GM19463 (cell line): Measurements from ENCODE around the gene DCAF8L2.
A peak's percentile ranks its signal among the peaks of the same experiment; 100 is the strongest.
"Not testable (repeated sequence)": the region's sequence is repeated elsewhere in the genome, so short reads cannot be mapped to it uniquely, and the experiment has no call there.

Source experiments
- ATAC-seq: cut with Tn5 transposase; IDR thresholded peaks from one replicate; pipeline ENCODE4 v1.9.1; 2021; ENCODE audit warnings: mild to moderate bottlenecking, moderate library complexity; ENCODE audit not compliant: unreplicated experiment

The DCAF8L2 gene

GRCh38 chrX:27675493-27675892, 85.3 kb downstream of the DCAF8L2 start:
- ATAC-seq = no peak

DNA sequence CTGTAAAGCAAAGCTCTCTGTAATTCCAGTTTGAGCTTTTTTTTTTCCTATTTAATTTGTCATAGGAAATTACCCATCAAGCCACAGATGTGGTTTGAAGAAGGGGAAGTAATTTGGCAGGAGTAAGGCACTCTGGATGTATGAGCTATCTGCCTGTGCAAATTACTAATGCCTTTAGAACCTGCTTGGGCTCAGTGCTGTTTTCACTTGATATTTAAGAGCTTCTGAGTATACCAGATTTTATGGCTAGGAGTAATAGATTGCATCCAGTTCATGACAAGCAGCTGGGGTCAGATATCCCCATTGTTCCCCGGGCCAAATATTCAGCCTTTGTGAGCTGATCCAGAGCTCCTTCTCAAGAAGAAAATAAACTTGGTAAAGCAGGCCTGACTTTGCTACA, 89.1 kb downstream of the DCAF8L2 start:
- no peak for ATAC-seq

DNA sequence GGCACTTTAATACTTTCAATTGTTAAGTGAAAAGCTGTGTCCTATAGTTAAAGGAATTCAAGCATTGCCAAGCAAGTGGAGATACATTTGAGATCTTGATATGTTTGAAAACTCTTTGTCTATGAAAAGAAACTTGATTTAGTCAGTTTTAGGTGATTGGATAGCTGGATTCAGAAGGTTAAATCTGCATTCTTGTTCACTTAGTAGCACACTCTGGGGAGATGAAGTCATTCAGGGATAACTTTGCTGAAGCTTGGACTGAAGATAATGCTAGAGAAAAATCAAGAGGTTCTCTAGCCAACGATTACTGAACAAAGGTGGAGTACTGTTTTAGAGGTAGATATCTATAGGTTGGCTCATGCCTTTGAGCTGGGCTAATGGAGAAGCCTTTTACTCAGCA, 90.6 kb downstream of the DCAF8L2 start:
- no peak for ATAC-seq

GRCh38 chrX:27683566-27684208, 93.5 kb downstream of the DCAF8L2 start:
- peak; percentile 78 for ATAC-seq

DNA sequence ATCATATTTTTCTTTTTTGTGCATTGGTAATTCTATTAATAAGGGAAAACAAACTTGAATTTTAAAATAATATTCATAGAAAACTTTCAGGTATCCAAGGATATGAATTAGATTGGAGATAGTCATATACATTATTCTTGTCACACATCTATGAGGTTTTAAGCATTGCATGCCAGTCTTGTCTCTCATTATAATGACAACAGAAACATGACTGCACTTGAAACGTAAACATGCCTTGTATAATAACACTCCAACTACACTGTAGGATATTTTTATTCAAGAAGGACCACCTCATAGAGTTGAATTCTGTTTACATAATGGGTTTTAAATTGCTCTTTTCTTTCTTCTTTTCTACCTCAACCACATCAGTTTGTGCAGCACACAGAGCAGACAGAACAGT, 104.5 kb downstream of the DCAF8L2 start:
- no peak for ATAC-seq

DNA sequence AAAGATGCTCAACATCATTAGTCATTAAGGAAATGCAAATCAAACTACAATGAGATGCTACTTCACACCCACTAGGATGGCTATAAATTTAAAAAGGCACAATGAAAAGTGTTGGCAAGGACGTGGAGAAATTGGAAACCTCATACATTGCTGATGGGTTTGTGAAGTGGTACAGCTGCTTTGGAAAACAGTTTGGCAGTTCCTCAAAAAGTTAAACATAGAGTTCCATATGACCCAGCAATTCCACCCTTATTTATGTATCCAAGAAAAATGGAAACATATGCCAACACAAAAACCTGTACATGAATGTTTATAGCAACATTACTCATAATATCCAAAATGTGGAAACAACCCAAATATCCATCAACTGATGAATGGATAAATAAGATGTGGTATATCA, 116.4 kb downstream of the DCAF8L2 start:
- no peak for ATAC-seq

DNA sequence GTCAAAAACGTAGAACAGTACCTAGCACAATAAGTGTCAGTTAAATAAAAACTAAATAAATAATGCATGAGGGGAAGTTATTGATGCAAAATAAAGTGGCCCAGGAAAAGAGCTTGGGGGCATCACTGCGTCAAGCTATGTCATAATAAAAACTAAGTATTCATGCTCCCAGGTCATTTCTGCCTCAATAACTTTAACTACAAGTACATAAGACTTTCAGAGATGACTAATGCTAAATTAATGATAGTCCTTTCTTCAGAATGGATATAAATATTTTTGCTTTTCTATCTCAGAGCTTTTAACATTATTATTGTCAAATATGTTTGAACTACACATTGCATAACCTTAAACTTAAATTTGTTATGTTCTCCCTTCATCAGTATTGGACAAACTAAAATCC, 125.5 kb downstream of the DCAF8L2 start:
- no peak for ATAC-seq

DNA sequence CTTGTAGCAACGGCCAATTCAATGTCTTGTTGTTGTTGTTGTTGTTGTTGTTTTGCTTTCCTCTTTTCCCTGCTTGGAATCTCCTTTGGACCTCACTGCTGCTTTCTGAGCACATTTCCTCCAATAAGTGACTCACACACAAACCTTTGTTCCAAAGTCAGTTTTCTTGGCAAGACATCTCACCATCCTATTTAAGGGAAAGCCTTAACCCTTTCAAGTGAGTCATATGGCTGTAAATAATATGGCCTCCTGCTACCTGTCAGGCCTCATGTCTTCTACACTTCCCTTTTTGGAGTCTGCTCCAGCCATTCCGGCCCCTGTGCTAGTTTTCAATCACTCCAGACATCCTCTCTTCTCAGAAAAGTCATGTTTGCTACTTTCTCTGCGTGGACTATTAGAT, 138.1 kb downstream of the DCAF8L2 start:
- no peak for ATAC-seq

DNA sequence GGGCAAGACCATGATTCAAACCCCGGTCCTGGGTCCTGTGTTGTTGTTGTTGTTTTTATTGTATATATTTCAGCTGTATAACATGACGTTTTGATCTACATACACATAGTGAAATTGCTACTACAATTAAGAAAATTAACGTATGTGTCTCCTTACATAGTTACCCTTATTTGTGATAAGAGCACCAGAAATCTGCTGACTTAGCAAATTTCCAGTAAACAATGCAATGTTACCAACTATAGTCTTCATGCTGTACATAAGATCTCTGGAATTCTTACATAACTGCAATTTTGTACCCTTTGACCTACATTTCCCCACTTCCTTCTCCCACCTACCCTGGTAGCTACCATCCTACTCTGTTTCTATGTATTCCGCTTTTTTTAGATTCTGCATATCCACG, 141.8 kb downstream of the DCAF8L2 start:
- no peak for ATAC-seq

GRCh38 chrX:27735914-27736313, 145.8 kb downstream of the DCAF8L2 start:
- ATAC-seq = no peak

GRCh38 chrX:27740933-27741332, 150.8 kb downstream of the DCAF8L2 start:
- no peak for ATAC-seq

DNA sequence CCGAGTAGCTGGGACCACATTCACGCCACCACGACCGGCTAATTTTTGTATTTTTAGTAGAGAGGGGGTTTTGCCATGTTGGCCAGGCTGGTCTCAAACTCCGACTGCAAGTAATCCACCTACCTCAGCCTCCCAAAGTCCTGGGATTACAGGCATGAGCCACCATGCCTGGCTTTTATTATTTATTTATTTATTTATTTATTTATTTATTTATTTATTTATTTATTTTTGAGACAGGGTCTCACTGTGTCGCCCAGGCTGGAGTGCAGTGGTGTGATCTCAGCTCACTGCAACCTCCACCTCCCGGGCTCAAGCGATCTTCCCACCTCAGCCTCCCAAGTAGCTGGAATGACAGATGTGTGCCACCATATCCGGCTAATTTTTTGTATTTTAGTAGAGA, 153.4 kb downstream of the DCAF8L2 start:
- ATAC-seq = not testable (repeated sequence)

GRCh38 chrX:27746516-27746915, 156.4 kb downstream of the DCAF8L2 start:
- no peak for ATAC-seq

DNA sequence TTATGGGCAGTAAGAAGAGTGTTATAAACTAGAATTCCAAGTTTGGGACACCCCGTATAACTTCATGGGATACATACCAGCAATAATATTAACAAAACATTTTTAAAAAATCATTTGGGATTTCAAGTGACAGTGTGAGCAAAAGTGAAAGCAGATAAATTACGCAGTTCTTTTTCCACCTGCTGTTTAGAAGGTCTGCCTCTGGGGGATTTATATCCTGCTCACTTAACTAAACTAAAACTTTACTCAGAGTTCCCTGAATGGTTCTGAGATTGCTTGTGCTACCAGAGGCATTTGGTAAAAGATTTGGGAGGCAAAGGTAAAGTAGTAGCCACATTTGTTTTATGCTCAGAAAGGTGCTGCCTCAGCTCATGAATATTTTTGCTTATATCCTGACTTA, 160.2 kb downstream of the DCAF8L2 start:
- ATAC-seq = not testable (repeated sequence)

DNA sequence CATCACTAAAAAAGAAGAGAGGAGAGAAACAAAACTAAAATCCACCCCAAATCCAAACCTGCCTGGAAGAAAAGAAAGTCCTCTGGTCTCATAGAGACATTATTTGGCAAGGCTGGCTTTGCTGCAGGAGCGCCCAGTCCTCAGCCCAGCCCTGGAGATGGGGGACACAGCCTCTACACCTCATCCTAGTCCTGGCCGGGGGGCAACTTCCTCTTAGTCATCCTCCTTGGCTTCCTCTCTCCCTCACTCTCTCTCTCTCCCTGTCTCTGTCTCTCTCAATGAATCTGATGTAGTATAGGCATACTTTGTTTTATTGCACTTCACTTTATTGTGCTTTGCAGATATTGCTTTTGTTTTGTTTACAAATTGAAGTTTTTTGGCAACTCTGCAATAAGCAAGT, 161.8 kb downstream of the DCAF8L2 start:
- no peak for ATAC-seq

- no peak for ATAC-seq
Measured at GRCh38 chrX:27765718-27766117, 175.6 kb downstream of the DCAF8L2 start.

DNA sequence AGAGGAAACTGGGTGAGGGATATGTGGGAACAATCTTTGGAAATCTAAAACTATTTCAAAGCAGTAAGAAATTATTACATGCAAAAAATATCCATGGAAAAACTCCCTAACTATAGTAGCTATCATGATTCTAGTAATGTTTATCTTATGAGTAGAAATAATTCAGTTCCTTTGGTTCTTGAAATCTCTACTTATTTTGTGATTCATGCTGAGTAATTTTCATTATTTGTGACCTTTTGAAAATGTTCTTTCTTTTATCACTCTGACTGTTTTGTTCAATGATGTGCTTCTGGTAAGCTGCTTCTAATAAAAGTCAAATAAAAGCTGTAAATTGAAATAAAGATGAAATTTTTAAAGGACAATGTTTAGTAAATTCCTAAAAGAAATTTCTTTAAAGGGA, 177.2 kb downstream of the DCAF8L2 start:
- no peak for ATAC-seq

DNA sequence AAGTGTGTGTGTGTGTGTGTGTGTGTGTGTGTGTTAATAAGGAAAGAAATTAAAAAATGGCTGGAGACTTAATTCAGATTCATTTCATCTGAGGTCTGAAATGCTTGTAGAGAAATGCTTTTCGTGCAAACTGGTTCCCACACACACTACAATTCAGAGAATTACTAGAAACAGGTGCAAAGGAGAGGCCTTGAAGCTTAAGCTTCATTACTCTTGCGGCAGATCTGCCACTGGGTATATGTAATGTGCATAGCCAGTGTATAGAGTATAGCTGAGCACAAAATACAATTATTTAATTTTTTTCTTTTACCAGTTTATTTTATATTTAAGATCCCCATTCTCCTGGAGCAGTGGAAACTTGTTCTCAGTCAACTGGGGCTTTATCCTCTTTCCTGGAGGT, 185.8 kb downstream of the DCAF8L2 start:
- no peak for ATAC-seq

DNA sequence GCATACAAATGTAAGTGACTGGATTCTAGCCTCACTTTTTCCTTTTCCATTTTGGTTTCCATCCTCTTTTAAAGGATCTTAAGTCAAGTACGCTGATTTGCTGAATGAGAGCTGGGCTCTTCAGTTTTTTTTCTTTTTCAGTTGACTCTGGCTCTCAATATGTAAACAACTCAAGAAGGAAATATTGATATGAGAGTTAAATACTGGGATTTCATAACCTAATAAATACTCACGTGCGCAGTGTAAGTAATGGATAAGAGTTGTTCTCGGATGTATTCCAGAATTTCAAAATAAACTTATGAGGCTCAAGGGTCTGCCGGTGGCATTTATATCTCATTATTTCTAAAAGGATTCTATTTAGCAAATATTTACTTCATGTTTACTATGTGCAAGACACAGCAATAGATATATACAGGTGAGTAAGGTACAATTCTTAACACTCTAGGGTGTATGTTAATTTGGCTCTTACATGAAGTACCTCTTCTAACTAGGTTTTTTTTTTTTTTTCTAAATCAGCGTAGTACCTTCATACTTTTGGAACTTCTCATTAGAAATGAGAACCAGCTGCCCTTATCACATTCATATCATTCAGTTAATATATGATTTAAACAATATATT, 206.6 kb downstream of the DCAF8L2 start:
- no peak for ATAC-seq

DNA sequence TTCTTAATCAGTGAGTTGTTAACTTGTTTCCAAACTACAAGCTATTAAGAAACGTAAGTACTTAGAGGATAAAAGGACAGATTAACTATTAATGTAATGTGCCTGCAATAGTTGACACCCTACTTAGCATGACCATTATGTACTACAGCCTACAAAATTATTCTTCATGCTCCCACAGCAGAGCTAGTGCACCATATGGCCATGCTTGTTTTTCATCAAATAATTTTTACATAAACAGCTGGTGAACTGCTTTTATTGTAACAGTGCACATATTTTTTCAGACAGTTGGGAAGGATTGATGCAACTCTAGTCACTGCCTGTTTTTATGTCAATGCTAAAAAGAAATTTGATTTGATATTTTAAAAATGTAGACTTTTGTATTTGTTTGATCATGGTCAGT, 207.4 kb downstream of the DCAF8L2 start:
- no peak for ATAC-seq
